K562 (cell line): ENCODE data around the gene FARSB. TPM values are rescaled to one million over a fixed set of nuclear protein-coding genes. Genes with fewer than 3 reads are reported as not detected.

Experiments used
- ATAC-seq: fragments of 200-7000 bp; cut with Tn5 transposase; 3 replicates; pipeline ENCODE4 v1.9.1; 2020; ENCODE audit warnings: moderate library complexity
- BruUV-seq: library from RNA; stranded (reverse); fragments of 400-500 nt; replicated peaks from 2 replicates; lab custom pipeline; 2021; lab: Mats Ljungman, UMichigan
- CTCF ChIA-PET: fragments of 300-600 bp; formaldehyde crosslinking; extraction: SDS; loops from one replicate; lab custom pipeline; 2021; ENCODE audit warnings: low intra/inter-chr PET ratio; lab: Yijun Ruan, JAX
- POLR2A ChIA-PET: fragments of 300-600, 350-650 bp; sonication (Branson Sonifier 250); formaldehyde crosslinking; extraction: SDS; loops from one replicate; lab custom pipeline; 2021; ENCODE audit warnings: antibody characterized with exemption, inconsistent platforms; lab: Yijun Ruan, JAX
- DNase-seq, 4 experiments: peaks; one replicate each; pipeline versions ENCODE4 v3.0.0 to v3.0.0-alpha.2; 2011 to 2018; ENCODE audit warnings: low spot score in 3 of 4, mixed read lengths in 3 of 4; ENCODE audit errors: extremely low read depth in 1 of 4
- FAIRE-seq: peaks from 2 replicates; lab custom pipeline; 2011; peaks lifted over from hg19 to GRCh38; lab: Jason Lieb, UNC
- H2AFZ ChIP-seq: 2 replicates; pipeline ENCODE4 v1.6.0; 2011; ENCODE audit warnings: low read depth, low read length, control low read depth, inconsistent platforms
- H3K27ac ChIP-seq: fragments of 200-600 bp; 3 replicates; pipeline ENCODE4 v1.8.0; 2011; ENCODE audit warnings: low read depth, mild to moderate bottlenecking, control low read depth, inconsistent platforms, low read length, moderate library complexity, mixed read lengths; ENCODE audit errors: extremely low read depth
- H3K27me3 ChIP-seq, 2 experiments: fragments of 300-600 bp in 1 of 2; 2 replicates in 1 of 2; 3 replicates in 1 of 2; pipeline versions ENCODE4 v1.6.0 to v1.8.0; 2011; ENCODE audit warnings: inconsistent platforms in 2 of 2, low read length in 2 of 2, mild to moderate bottlenecking in 1 of 2, mixed read lengths in 1 of 2, moderate library complexity in 1 of 2; ENCODE audit not compliant: control insufficient read depth in 2 of 2, insufficient read depth in 2 of 2
- H3K36me3 ChIP-seq: fragments of 300-600 bp; 3 replicates; pipeline ENCODE4 v1.8.0; 2011; ENCODE audit warnings: mild to moderate bottlenecking, low read length, inconsistent platforms; ENCODE audit not compliant: control insufficient read depth, insufficient read depth
- H3K4me1 ChIP-seq, 2 experiments: fragments of 200-600 bp in 1 of 2; replicated peaks in 1 of 2; 2 replicates in 1 of 2; 3 replicates in 1 of 2; pipeline versions ENCODE4 v1.5.1 to v1.8.0; 2011; ENCODE audit warnings: inconsistent platforms in 2 of 2, low read length in 2 of 2, mild to moderate bottlenecking in 1 of 2, mixed read lengths in 1 of 2, moderate library complexity in 1 of 2; ENCODE audit not compliant: control insufficient read depth in 2 of 2, insufficient read depth in 2 of 2
- H3K4me2 ChIP-seq: 2 replicates; pipeline ENCODE4 v1.6.1; 2011; ENCODE audit warnings: low read length, control low read depth, inconsistent platforms, mixed read lengths; ENCODE audit not compliant: insufficient read depth
- H3K4me3 ChIP-seq: fragments of 200-600 bp; sonication (generic), shearing (Covaris generic); 2 replicates; pipeline ENCODE4 v1.5.1; 2016; ENCODE audit warnings: control low read depth, inconsistent platforms
- H3K79me2 ChIP-seq: fragments of 200-600 bp; 3 replicates; pipeline ENCODE4 v1.8.0; 2011; ENCODE audit warnings: low read length, inconsistent platforms; ENCODE audit not compliant: control insufficient read depth, insufficient read depth
- H3K9ac ChIP-seq, 2 experiments: 2 replicates each; pipeline versions ENCODE4 v1.6.0 to v1.6.1; 2011; ENCODE audit warnings: low read depth in 2 of 2, low read length in 2 of 2, control low read depth in 1 of 2, inconsistent platforms in 1 of 2, mild to moderate bottlenecking in 1 of 2, mixed read lengths in 1 of 2; ENCODE audit not compliant: insufficient read depth in 1 of 2
- H3K9me1 ChIP-seq: one replicate; pipeline ENCODE4 v1.6.0; 2011; ENCODE audit warnings: inconsistent platforms, mild to moderate bottlenecking, low read length, moderate library complexity; ENCODE audit not compliant: control insufficient read depth, insufficient read depth
- H3K9me3 ChIP-seq: replicated peaks from 2 replicates; pipeline ENCODE4 v1.5.1; 2011; ENCODE audit warnings: low read depth, low read length, inconsistent platforms; ENCODE audit not compliant: control insufficient read depth, insufficient read depth
- H4K20me1 ChIP-seq: replicated peaks from 2 replicates; pipeline ENCODE4 v1.6.1; 2011; ENCODE audit warnings: low read length, inconsistent platforms, mixed read lengths; ENCODE audit not compliant: control insufficient read depth, insufficient read depth
- COPS2 ChIP-seq: fragments of 450-650 bp; conservative IDR thresholded peaks from 2 replicates; pipeline ENCODE4 v1.6.1; 2016; ENCODE audit warnings: mild to moderate bottlenecking, moderate library complexity
- HDAC2 ChIP-seq: fragments of 450-650 bp; IDR thresholded peaks from 2 replicates; pipeline ENCODE4 v1.6.1; 2016; ENCODE audit warnings: mild to moderate bottlenecking
- HDGF ChIP-seq: fragments of 450-650 bp; IDR thresholded peaks from 2 replicates; pipeline ENCODE4 v1.6.1; 2016
- HMGXB4 ChIP-seq: sonication (generic); formaldehyde crosslinking; IDR thresholded peaks from 2 replicates; pipeline ENCODE4 v1.8.1; 2023; ENCODE audit warnings: mild to moderate bottlenecking, missing genetic modification reagents
- PHF20 ChIP-seq: fragments of 450-650 bp; IDR thresholded peaks from 2 replicates; pipeline ENCODE4 v1.6.1; 2018; ENCODE audit not compliant: partially characterized antibody
- PREB ChIP-seq: sonication (generic); formaldehyde crosslinking; IDR thresholded peaks from 2 replicates; pipeline ENCODE4 v1.8.1; 2023; ENCODE audit warnings: mild to moderate bottlenecking, missing genetic modification reagents
- PTBP1 ChIP-seq: fragments of 200-400 bp; formaldehyde crosslinking; IDR thresholded peaks from 2 replicates; pipeline ENCODE4 v1.6.1; 2017; ENCODE audit warnings: low read depth, low read length
- THRAP3 ChIP-seq: fragments of 450-650 bp; IDR thresholded peaks from 2 replicates; pipeline ENCODE4 v1.6.1; 2016; ENCODE audit warnings: mild to moderate bottlenecking, inconsistent platforms, borderline replicate concordance
- ZNF24 ChIP-seq: fragments of 450-650 bp; IDR thresholded peaks from 2 replicates; pipeline ENCODE4 v1.6.1; 2016
- ZNF561 ChIP-seq: fragments of 450-650 bp; formaldehyde crosslinking; conservative IDR thresholded peaks from 2 replicates; pipeline ENCODE4 v1.4.0; 2020; ENCODE audit warnings: mild to moderate bottlenecking, moderate library complexity
- WGBS: fragments of 100-300 bp; shearing (Covaris generic); methylation state at CpG from one replicate; pipeline ENCODE4 v1.1.6; 2016; ENCODE audit warnings: low coverage, mixed read lengths; ENCODE audit not compliant: insufficient coverage; ENCODE audit errors: missing lambda C conversion rate; 5-methylcytosine and 5-hydroxymethylcytosine counted together
- in situ Hi-C: fragments of 300-500 bp; cut with MboI; formaldehyde crosslinking; loops from 4 replicates; pipeline ENCODE4 v1.15.0; 2018; ENCODE audit warnings: inconsistent platforms, mixed read lengths
- intact Hi-C: fragments of 100-400 bp; cut with micrococcal nuclease; formaldehyde crosslinking; loops from 2 replicates; pipeline ENCODE4 v1.14.2; 2022
- polyA plus RNA-seq, 8 experiments: library from polyadenylated mRNA; depleted of rRNA in 4 of 8; stranded (reverse) in 5 of 8; unstranded in 3 of 8; fragments of >200 nt; fragmentation: Nextera tagmentation in 2 of 8; fragmentation: Illumina TruSeq in 1 of 8; extraction: Ambion mirVana in 2 of 8; extraction: Trizol in 1 of 8; gene quantifications; 2 replicates each; pipeline versions ENCODE4 v1.2.1 to v1.2.3, GENCODE V29; 2011 to 2014; ENCODE audit warnings: inconsistent platforms in 1 of 8, missing spikeins in 1 of 8
- total RNA-seq, 7 experiments: library from RNA; depleted of rRNA in 6 of 7; stranded (reverse); fragments of >200 nt in 6 of 7; fragmentation: Illumina TruSeq in 2 of 7; extraction: Trizol in 2 of 7; gene quantifications; 2 replicates each; pipeline versions ENCODE4 v1.2.1 to v1.2.3, GENCODE V29; 2011 to 2021; ENCODE audit warnings: low replicate concordance in 1 of 7

The FARSB gene
- total and polyA plus RNA-seq, 9 of the 15 experiments (the other 6 are each of a cell fraction or from before 2014, with no cell fraction given) = 26.6 to 171 (median 55.7) TPM

- no peak for TF ChIP-seq PREB (CRISPR knock-in tag)
- TF ChIP-seq ZNF24 = no peak
Observed at GRCh38 chr2:222523783-222524544, 131.9 kb downstream of the FARSB start (continued).

GRCh38 chr2:222522082-222522481 lies 133.8 kb downstream of the FARSB start:
- H3K4me1 ChIP-seq = no peaks in the 10 kb centered on the region
- H3K79me2 ChIP-seq = no peaks in the 10 kb centered on the region
- POLR2A ChIA-PET = no interaction called here
- no peaks in the 10 kb centered on the region for H3K9me1 ChIP-seq
- H3K9me3 ChIP-seq = no peaks in the 10 kb centered on the region
- no TSS peak for BruUV-seq
- CTCF ChIA-PET = no interaction called here
- no peak overlapping the region for H3K27ac ChIP-seq
- no peaks in the 10 kb centered on the region for H3K36me3 ChIP-seq
- ATAC-seq (no peak), DNase-seq (no peak), FAIRE-seq (no peak)
- no peak overlapping the region for H2AFZ ChIP-seq
- no peaks in the 10 kb centered on the region for H4K20me1 ChIP-seq
- in situ Hi-C loops (no loop called here), intact Hi-C loops (no loop called here)
- no peak overlapping the region for H3K4me3 ChIP-seq
- H3K27me3 ChIP-seq = no peaks in the 10 kb centered on the region; a peak in 1 of 5 replicates
- 0% methylated on average over 1 of the region's 1 CpG for WGBS
- H3K4me2 ChIP-seq = no peak overlapping the region
- H3K9ac ChIP-seq = no peak overlapping the region
- TF ChIP-seq PHF20 (no peak), THRAP3 (no peak), HDAC2 (no peak), COPS2 (no peak), ZNF561 (no peak), PTBP1 (no peak), HMGXB4 (CRISPR knock-in tag) (no peak), HDGF (no peak)
